PFSK-1 (cell line): ENCODE measurements around the gene ABR.

Experiments
- POLR2AphosphoS5 ChIP-seq: IDR thresholded peaks from 2 replicates; pipeline ENCODE4 v1.6.1; 2012; ENCODE audit warnings: low read depth, mild to moderate bottlenecking, control low read depth, low read length, moderate library complexity
- SIN3A ChIP-seq: IDR thresholded peaks from 2 replicates; pipeline ENCODE4 v1.6.1; 2012; ENCODE audit warnings: mild to moderate bottlenecking, low read length, moderate library complexity, borderline replicate concordance; ENCODE audit not compliant: insufficient read depth

- TF ChIP-seq SIN3A (no peak), POLR2AphosphoS5 (no peak)
Observed at GRCh38 chr17:1108478-1108764, 71.4 kb downstream of the ABR start.
